ENCODE results near the gene TTC7B. TPM values are rescaled to one million over a fixed set of nuclear protein-coding genes. Genes with fewer than 3 reads are reported as not detected.

TTC7B gene
- total and polyA plus RNA-seq, 2 of the 8 experiments (the other 6 are each of a cell fraction or from before 2014, with no cell fraction given): 23.7 to 34.0 TPM

- TF ChIP-seq CTCF (IDR thresholded peaks at IDR 0.05; ENCODE audit: control extremely low read depth in 1 of 3, insufficient read depth in 1 of 3, low read depth in 1 of 3, low read length in 3 of 3): no peak
- no peak for TF ChIP-seq JUND (IDR thresholded peaks at IDR 0.05; ENCODE audit: low read length)
- TF ChIP-seq USF2 (IDR thresholded peaks at IDR 0.05; ENCODE audit: low read length): no peak
Observed at GRCh38 chr14:90739318-90740068, 76.7 kb downstream of the TTC7B start (continued).
